Lower leg skin (tissue), 3 donors: Measurements from ENCODE around the gene PGR.

ENCODE experiments used
- CTCF ChIP-seq, 3 donors: fragments of 450-650 bp; IDR thresholded peaks; one replicate each; pipeline ENCODE4 v1.5.1; 2016; ENCODE audit warnings: antibody characterized with exemption in 3 of 3, mild to moderate bottlenecking in 3 of 3, moderate library complexity in 2 of 3
- POLR2A ChIP-seq, 2 donors: fragments of 450-650 bp; IDR thresholded peaks; one replicate each; pipeline ENCODE4 v1.6.1; 2016 to 2017; ENCODE audit warnings: antibody characterized with exemption in 2 of 2, mild to moderate bottlenecking in 1 of 2, moderate library complexity in 1 of 2

- TF ChIP-seq CTCF (IDR thresholded peaks at IDR 0.05) (no peak), POLR2A (IDR thresholded peaks at IDR 0.05) (no peak)
These were observed 65.9 kb downstream of the PGR start for GRCh38 chr11:101063706-101064105.
